Stimulated activated CD4-positive, alpha-beta T cell treated with anti-CD3 and anti-CD28 coated beads, Interleukin-12 subunit alpha, Interleukin-12 subunit beta, amount 100 ng/mL, for 24 hours (primary cell): ENCODE results near the gene ZNF350.
"Not testable (repeated sequence)": the region's sequence is repeated elsewhere in the genome, so short reads cannot be mapped to it uniquely, and the experiment has no call there.

ENCODE experiments used
- DNase-seq, 2 experiments: peaks; one replicate each; pipeline ENCODE4 v3.0.0-alpha.2; 2020; ENCODE audit warnings: low read depth in 2 of 2

Gene ZNF350

DNA sequence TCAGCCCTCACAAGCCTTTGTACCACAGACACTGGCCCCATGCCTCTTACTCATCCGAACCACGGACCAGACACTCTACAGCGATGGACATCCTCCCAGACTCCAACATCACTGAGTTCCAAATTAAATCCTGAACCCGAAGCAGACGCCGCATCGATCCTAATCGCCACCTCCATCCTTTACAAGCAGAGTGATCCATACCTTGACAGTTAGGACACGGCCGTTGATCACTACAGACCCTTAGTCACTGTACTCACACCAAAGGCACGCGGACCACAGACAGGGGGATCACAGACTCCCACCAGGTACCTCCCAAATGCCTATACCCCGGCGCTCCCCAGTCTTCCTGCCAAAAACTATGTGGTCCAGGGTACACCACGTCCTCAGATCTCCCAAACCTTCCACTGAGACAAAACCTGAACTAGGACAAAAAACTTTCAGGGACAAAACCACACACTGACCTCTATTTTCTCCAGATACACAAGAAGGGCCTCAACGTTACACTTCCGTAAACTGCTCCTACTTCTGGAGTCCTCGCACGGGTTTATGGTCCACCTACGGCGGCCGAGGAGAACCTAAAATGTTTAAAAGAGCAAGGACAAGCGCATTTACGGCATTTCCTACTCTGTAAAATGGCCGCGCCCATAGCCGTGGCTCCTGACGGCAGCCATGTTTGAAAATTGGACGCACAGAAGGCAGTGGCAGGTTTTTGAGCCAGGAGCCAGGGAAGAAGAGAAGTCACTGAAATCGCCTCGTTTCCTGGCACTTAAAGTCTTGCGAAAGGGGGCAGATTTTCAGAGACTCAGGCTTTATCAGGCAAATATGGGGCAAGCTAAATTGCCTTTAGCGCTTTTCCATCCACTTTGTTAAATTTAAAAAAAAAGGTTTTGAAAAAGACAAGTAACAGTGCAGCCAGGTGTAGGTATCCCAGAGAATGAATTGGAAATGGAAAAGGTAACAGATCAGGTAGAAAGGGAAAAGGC is at the start of gene ZNF350:
TSS of gene ZNF350 (minus strand) at position 532 of the 983 bp plus-strand sequence. CDS start 12,480 bp downstream, outside the sequence.
- peak; percentile 69 to 71 for DNase-seq

DNA sequence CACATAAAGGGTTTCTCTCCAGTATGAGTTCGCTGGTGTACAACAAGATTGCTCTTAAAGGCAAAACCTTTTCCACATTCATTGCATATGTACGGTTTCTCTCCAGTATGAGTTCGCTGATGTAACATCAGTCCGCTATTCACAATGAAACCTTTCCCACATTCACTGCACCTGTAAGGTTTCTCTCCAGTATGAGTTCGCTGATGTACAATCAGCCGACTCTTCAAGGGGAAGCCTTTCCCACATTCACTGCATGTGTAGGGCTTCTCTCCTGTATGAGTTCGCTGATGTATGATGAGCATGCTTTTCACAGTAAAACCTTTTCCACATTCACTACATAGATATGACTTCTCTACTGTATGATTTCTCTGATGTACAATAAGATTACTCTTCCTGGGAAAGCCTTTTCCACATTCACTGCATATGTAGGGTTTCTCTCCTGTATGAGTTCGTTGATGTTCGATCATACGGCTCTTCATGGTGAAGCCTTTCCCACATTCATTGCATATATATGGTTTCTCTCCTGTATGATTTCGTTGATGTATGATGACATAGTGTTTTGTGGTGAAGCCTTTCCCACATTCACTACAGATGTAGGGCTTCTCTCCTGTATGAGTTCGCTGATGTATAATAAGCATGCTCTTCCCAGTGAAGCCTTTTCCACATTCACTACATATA is 47.5 kb upstream of the ZNF350 start:
- DNase-seq: no peak

DNA sequence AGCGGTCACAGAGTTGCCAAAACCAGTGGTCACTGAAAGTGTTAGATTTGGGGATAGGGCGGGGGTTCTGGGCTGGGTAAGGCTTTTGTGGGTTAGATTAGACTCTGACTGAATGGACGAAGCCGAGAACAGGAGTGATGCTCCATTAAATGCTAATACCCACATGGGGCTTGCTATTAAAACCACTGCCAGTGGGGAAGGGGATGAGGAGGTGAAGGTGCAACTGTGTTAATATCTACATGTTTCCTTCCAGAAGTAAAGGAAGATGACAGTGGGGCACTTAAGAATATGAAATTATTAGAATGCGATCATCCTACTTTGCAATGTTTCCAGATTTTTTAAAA is 42.1 kb upstream of the ZNF350 start:
- no peak for DNase-seq

DNA sequence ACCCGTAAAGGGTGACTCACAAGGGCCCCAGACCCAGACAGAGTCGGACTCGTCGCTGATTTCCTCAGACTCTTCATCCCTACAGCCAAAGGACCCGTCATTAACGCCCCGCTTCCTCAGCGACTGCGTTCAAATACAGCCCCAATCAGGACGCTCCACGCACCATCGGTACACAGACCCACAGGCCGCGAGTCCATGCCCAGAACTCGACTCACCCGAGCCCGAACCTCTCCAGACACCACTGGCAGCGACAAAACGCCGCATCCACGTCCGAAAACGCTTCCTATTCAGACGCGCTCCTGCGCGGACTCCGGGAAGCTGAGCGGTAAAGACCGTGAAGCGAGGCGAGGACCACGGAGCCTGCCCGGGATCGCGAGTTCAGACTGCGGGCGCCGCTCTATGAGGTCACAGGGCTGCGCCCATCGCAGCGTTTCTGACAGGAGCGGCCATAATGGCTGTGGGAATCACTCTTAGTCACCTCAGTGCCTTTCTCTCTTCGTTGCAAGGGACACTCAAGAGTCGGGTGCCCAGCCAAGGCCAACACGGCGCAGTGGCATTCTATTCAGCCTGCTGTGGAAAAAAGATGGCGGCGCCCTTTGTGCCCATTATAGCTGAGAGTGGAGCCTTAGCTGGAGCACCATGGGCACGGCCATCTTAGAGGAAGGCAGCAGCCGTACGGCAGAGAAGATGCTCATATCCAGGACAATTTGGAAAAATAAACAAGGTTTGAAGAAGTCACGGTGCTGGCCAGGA is 41.6 kb upstream of the ZNF350 start, which contains the start of gene ZNF614:
TSS of gene ZNF614 (minus strand) at position 353 of the 753 bp plus-strand sequence. CDS start 2,634 bp downstream, outside the sequence.
- peak; percentile 70 to 74 for DNase-seq

DNA sequence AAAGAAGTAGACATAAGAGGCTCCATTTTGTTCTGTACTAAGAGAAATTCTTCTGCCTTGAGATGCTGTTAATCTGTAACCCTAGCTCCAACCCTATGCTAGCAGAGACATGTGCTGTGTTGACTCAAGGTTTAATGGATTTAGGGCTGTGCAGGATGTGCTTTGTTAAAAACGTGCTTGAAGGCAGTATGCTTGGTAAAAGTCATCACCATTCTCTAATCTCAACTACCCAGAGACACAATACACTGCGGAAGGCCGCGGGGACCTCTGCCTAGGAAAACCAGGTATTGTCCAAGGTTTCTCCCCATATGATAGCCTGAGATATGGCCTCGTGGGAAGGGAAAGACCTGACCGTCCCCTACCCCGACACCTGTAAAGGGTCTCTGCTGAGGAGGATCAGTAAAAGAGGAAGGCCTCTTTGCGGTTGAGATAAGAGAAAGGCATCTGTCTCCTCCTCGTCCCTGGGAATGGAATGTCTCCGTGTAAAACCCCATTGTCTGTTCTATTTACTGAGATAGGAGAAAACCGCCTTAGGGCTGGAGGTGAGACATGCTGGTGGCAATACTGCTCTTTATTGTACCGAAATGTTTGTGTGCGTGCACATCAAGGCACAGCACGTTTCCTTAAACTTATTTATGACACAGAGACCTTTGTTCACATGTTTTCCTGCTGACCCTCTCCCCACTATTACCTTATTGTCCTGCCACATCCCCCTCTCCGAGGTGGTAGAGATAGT is 39.8 kb upstream of the ZNF350 start:
- DNase-seq: not testable (repeated sequence)

DNA sequence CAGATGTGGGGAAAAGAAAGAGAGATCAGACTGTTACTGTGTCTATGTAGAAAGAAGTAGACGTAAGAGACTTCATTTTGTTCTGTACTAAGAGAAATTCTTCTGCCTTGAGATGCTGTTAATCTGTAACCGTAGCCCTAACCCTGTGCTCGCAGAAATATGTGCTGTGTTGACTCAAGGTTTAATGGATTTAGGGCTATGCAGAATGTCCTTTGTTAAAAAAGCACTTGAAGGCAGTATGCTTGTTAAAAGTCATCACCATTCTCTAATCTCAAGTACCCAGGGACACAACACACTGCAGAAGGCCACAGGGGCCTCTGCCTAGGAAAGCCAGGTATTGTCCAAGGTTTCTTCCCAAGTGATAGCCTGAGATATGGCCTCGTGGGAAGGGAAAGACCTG is 37.8 kb upstream of the ZNF350 start:
- not testable (repeated sequence) for DNase-seq

DNA sequence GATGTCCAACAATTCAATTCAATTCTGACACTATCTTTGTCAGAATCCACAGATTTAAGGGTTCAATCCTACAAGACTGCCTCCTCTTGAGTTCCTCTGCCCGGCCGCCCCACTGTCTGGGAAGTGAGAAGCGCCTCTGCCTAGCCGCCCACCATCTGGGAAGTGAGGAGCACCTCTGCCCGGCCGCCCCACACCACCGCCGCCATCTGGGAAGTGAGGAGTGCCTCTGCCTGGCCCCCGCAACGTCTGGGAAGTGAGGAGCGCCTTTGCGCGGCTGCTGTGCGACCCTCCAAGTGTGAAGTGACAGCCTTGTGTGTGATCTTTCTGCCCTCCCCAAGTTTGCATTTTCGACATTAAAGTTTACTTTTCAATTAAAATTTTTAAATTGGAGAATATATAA is 35.6 kb upstream of the ZNF350 start:
- DNase-seq: no peak

DNA sequence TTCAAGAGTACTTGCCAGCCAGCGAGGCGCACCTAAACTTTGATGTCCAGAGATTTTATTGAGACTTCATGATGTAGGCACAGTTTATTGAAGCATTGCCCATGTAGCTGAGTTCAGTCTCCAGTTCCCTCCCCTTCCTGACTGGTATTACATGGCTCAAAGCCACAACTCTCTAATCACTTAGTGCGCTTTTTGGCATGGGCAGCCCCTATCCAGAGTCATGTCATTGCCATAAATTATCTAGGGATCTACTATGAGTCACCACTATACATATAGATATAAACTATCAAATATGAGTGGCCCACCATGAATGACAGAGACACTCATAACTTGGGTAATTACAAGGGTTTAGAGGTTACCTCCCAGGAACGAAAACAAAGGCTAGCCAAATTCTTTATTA is 33.9 kb upstream of the ZNF350 start:
- no peak for DNase-seq

DNA sequence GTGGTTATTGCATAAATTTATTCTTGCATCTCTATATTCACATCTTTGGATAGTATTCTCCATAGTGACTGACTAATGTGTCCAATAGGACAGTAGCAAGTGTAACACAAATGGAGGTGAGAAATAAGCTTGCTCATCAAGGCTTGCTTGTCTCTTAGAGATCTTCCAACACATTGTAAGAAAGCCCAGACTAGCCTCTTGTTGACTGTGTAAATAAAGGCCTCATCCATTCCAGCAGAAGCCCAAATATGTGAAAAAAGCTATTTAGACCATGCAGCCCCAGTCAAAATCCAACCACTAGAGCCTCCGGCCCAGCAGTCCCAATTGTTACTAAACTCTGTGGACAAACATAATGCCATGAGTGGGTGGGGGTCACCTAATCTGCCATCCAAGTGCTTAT is 24.0 kb upstream of the ZNF350 start:
- DNase-seq: no peak

DNA sequence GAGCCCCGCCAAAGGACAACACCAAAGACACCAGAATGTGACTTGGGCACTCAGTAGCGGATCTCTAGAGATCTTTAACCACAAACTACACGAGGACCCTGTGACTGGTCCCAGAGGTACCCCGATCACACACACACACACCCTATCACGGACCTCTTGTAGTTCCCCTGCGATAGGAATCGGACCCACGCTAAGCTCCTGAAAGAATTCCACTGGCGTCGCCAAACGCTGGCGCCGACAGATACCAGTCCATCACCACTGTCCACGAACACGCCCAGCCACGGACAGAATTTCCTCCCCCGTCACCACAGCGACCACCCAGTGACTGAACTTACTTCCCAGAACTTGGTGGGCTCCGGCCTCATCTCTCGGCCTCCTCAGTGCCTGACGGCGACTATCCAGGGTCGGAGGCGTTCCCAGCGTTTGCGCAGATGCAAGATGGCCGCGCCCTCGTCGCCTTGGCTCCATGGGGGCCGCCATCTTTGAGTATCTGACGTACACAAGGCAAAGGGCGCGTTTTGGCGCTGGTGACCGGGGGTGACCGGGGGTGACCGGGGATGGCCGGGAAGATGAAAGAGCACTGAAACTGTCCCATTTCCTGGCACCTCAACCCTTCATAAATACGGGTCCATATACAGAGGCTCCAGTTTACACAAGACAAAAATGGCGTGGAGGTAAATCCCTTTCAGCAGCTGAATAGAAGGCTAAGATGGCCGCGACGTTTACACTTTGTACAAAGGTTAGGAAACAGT is 21.3 kb upstream of the ZNF350 start, which contains the start of gene ZNF615:
TSS of gene ZNF615 (minus strand) at position 406 of the 752 bp plus-strand sequence. CDS start 4,500 bp downstream, outside the sequence.
- peak; percentile 74 to 79 for DNase-seq

DNA sequence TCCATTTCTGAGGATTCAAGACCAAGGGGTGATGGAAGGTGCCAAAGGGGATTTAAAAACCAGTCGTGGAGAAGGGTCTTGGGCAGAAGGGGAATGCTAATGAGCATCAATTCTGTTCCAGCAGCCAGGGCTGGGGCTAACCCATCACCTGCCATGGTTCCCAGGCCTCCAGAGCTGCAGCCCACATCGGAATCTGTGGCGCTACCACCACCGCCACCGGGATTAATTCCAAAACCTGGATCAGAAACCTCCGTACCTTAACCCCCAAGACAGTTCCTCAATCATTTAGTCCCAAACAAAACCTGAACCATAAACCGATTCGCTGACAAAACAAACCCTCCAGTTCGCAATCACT is 20.8 kb upstream of the ZNF350 start:
- no peak for DNase-seq

DNA sequence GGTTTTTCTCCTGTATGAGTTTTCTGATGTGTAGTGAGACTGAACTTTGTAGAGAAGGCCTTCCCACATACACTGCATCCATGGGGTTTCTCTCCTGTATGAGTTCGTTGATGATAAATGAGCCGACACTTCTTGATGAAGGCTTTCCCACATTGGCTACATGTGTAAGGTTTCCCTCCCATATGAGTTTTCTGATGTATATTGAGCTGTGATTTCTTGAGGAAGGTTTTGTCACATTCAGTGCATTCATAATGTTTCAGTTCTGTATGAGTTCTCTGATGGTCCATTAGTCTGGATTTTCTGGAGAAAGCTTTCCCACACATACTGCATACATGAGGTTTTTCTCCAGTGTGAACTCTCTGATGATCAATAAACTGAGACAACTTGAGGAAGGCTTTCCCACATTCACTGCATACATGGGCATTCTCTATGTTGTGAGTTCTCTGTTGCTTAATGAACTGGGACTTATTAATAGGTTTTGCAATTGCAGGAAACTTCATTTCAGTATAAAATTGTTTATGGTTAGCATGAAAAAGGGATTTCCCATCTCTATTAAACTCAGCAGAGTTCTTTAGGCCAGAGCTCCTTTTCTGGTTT is 7.5 kb upstream of the ZNF350 start:
- no peak for DNase-seq

DNA sequence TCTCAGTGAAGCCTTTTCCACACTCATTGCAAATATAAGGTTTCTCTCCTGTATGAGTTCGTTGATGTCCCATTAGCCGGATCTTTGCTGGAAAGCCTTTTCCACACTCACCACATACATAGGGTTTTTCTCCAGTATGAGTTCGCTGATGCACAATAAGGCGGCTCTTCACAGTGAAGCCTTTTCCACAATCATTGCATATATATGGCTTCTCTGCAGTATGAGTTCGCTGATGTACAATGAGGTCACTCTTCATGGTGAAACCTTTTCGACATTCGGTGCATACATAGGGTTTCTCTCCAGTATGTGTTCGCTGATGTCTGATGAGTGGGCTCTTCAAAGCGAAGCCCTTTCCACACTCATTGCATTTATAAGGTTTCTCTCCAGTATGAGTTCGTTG is 6.8 kb upstream of the ZNF350 start:
- no peak for DNase-seq

DNA sequence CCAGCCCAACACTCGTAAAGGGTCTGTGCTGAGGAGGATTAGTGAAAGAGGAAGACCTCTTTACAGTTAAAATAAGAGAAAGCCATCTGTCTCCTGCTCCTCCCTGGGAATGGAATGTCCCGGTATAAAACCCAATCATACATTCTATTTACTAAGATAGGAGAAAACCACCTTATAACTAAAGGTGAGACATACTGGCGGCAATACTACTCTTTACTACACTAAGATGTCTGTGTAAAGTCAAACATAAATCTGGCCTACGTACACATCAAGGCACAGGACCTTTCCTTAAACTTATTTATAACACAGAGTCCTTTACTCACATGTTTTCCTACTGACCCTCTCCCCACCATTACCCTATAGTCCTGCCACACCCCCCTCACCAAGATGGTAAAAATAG is 3.3 kb downstream of the ZNF350 start:
- DNase-seq: no peak

DNA sequence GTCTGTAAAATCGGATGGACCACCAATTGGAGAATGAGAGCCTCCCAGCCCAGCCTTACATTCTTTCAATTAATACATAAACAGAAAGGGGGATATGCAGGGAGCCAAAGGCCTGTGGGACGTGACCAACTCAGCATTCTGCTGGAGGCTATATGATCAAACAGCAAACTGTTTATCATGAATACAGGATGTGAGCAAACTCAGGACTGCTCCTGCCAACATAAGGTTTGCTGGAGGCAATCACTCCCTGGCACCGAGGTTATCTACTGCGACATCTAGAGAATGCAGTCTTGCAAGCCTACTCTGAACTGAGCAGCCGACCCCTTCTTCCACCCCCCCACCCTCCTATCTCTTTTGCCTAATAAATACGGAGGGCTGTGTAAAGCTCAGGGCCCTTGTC is 5.7 kb downstream of the ZNF350 start:
- not testable (repeated sequence) for DNase-seq

DNA sequence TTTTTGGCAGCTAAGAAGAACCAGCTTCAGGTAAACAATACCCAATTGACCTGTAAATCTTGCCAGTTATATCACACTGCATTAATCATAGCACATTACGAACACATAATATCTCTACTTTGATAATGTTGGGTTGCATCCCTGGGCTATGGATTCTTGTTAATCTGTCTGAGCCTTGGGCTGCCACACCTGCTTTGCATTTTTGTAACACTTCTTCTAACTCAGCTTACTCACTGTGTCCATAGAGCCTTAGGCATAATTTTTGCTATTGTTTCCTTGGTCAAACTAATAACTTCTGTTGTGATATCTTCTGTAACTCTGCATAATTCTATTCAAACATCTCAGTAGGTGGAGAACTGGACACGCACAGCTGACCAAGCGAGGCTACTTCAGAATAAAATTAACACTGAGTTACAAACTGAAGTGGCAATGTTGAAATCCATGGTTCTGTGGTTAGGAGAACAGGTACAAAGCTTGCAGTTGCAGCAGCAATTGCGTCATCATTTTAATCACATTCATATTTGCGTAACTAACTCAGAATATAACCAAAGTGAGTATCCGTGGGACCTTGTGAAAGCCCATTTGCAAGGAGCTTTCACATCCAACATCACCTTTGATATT is 6.4 kb downstream of the ZNF350 start:
- no peak for DNase-seq

DNA sequence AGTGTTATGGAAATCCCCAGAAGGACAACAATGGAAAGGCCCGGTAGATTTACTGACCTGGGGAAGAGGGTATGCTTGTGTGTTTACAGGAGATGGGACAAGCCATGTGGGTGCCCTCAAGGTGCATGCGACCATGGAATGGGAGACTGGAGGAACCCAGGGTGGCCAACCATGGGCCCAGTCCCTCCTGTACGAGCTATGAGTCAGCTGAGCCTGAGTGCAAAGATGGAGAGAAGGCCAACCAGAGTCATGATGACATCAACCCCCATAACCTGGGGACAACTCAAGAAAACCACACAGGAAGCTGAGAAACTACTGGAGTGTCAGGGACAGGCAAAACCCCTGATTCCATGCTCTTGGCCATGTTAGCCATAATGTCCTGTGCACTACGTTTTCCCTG is 7.8 kb downstream of the ZNF350 start:
- no peak for DNase-seq

DNA sequence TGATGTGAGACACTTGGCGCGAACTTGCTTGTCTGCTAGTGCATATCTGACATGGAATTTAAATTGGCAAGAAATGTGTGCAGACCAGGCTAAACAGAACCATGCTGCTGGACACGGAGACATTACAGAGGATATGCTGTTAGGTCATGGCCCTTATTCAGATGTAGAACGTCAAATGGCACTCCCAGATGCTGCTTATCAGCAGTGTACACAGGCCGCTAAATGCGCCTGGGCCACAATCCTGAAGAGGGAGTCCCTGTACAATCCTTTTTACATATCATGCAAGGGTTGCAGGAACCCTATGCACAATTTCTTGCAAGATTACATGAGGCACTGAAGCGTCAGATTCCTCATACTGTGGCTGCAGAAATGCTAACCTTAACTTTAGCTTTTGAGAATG is 9.3 kb downstream of the ZNF350 start:
- no peak for DNase-seq

DNA sequence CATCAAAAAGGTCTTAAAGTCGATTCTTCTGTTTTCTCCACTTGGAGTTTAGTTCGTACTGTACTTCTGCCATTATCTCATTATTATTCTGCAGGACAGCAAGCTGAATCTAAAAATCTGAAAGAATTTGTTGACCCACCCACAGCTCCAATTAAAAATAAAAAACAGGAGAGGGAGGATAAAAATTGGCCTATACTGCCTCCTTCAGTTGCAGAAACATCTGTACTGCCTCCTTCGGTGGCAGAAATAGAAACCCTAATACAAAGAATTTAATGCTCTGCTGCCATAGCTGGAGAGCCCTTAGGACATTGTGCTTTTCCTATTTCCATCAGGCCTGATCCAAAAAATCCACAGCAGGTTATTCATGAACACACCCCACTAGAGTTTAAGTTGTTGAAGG is 9.8 kb downstream of the ZNF350 start:
- DNase-seq: no peak

DNA sequence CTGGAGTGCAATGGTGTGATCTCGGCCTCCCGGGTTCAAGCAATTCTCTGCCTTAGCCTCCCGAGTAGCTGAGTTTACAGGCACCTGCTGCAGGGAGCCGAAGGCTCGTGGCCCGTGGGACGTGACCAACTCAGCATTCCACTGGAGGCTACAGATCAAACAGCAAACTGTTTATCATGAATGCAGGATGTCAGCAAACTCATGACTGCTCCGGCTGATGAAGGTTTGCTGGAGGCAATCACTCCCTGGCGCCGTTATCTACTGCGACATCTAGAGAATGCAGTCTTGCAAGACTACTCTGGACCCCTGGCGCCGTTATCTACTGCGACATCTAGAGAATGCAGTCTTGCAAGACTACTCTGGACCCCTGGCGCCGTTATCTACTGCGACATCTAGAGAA is 10.9 kb downstream of the ZNF350 start:
- DNase-seq: not testable (repeated sequence)
